GM12865 (cell line): ENCODE data around the gene PNPLA7.
A peak's percentile ranks its signal among the peaks of the same experiment; 100 is the strongest.

Experiments
- DNase-seq: peaks from one replicate; pipeline ENCODE4 v3.0.0; 2010; ENCODE audit warnings: low read depth
- H3K4me3 ChIP-seq: 2 replicates; pipeline ENCODE4 v1.5.1; 2011; ENCODE audit warnings: mild to moderate bottlenecking, low read depth, low read length, control low read depth
- TF ChIP-seq, protein P1 (sequence below): IDR thresholded peaks from 2 replicates; pipeline ENCODE4 v1.5.1; 2011; ENCODE audit warnings: low read length, control low read depth, low read depth, inconsistent platforms; ENCODE audit not compliant: insufficient read depth; ENCODE audit errors: missing control alignments

The PNPLA7 gene

GRCh38 chr9:137581361-137582285, 31.4 kb upstream of the PNPLA7 start:
- no peak overlapping the region for H3K4me3 ChIP-seq
- TF ChIP-seq, protein P1, sequence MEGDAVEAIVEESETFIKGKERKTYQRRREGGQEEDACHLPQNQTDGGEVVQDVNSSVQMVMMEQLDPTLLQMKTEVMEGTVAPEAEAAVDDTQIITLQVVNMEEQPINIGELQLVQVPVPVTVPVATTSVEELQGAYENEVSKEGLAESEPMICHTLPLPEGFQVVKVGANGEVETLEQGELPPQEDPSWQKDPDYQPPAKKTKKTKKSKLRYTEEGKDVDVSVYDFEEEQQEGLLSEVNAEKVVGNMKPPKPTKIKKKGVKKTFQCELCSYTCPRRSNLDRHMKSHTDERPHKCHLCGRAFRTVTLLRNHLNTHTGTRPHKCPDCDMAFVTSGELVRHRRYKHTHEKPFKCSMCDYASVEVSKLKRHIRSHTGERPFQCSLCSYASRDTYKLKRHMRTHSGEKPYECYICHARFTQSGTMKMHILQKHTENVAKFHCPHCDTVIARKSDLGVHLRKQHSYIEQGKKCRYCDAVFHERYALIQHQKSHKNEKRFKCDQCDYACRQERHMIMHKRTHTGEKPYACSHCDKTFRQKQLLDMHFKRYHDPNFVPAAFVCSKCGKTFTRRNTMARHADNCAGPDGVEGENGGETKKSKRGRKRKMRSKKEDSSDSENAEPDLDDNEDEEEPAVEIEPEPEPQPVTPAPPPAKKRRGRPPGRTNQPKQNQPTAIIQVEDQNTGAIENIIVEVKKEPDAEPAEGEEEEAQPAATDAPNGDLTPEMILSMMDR = no peak
- DNase-seq = no peak

DNA sequence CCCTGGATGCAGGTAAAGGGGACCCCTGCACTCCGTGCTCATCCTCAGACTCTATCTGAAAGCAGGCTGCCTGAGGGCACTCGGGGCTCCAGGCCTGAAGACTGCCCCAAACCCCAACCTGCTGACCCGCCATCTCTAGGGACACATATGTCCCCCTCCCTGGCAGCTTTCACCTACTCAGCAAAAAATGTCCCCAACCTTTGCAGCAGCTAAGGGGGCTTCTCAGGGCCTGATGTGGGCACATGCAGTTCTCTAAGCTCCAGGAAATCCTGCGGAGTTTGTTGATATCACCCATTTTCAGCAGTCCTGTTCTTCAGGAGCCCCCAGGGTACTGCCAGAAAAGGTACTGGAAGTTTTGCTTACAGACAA, 30.7 kb upstream of the PNPLA7 start:
- no peak overlapping the region for H3K4me3 ChIP-seq
- DNase-seq = no peak
- TF ChIP-seq, protein P1 = no peak

DNA sequence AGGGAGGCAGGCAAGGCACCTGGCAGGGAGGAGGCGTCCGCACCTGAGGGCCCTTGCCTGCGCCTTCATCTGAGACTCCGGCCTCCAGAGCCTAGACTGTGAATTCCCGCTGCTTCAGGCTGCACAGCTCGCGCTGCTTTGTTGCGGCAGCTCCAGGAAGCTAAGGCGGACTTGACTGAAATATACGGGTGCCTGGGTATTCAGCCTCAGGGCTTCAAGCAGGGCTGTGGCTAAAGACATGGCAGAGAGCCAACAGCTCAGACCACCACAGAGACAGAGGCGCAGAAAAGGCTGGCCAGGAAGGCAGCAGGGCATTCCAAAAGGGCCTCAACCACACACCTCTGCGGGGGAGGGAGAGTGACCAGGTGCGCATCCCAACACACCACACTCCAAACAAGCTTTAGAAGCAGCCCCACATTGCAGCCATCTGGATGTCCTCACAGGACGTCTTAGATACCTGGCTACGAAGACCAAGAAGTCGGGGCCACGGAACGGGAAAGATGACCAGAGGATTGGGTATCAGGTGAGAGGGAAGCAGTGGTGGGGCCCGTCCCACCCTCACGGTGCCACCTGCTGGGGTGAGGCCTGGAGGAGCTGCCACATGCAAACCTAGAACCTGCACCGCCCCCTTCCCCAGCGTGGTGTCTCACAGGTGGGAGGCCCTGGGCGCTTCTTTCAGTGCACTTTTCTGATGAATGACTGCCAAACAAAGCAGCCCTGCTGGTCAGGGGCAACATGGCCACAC, 30.2 kb upstream of the PNPLA7 start:
- no peak overlapping the region for H3K4me3 ChIP-seq

DNA sequence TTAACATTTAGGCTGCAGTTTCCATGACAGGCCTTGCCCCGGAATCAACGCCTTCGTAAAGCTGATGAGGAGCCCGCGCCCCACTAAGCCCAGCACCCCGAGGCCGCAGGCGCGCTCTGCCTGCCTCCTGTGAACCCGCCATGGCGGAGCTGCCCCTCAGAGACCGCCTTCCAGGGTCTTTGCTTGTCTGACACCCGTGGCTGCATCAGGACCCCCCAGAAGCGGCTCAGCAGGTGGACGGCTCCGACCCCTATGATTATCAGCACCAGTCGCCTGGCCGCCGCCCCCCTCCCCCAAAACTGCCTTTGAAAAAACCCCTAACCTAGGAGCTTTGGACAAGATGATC, 29.0 kb upstream of the PNPLA7 start:
- TF ChIP-seq, protein P1 = no peak
- peak overlapping the region; percentile 19; the same call in 1 of the 2 replicates for H3K4me3 ChIP-seq
- no peak for DNase-seq

More for the DNA sequence above, 30.2 kb upstream of the PNPLA7 start:
- TF ChIP-seq, protein P1 = no peak
- DNase-seq = no peak

- H3K4me3 ChIP-seq = peak within 1 kb of the TSS; percentile 77
- peak; percentile 95 for DNase-seq
- TF ChIP-seq, protein P1 = peak; percentile 96
Observed at GRCh38 chr9:137578518-137579258, 28.5 kb upstream of the PNPLA7 start, which contains the start of gene DPH7. Gene DPH7 (minus strand): TSS chr9:137578925. CDS start chr9:137578777, 148 bp downstream.

GRCh38 chr9:137575716-137576411, 25.7 kb upstream of the PNPLA7 start:
- TF ChIP-seq, protein P1 = peak; percentile 14
- H3K4me3 ChIP-seq = no peak overlapping the region

More at GRCh38 chr9:137575716-137576411, 25.7 kb upstream of the PNPLA7 start:
- DNase-seq = peak; percentile 55
